GM23338 (cell line): ENCODE data around the gene MCAM. TPM values are rescaled to one million over a fixed set of nuclear protein-coding genes. Genes with fewer than 3 reads are reported as not detected.

ENCODE experiments used
- ATAC-seq: fragments of 200-7000 bp; cut with Tn5 transposase; 3 replicates; pipeline ENCODE4 v1.9.1; 2020
- DNase-seq: peaks from one replicate; pipeline ENCODE4 v3.0.0-alpha.2; 2015; ENCODE audit warnings: low spot score
- H2AFZ ChIP-seq: fragments of 200-600 bp; sonication (generic); 2 replicates; pipeline ENCODE4 v1.8.0; 2016; ENCODE audit warnings: antibody characterized with exemption, mild to moderate bottlenecking, moderate library complexity
- H3F3A ChIP-seq: fragments of 200-600 bp; sonication (generic); replicated peaks from 2 replicates; pipeline ENCODE4 v1.8.0; 2017; ENCODE audit warnings: antibody characterized with exemption, mixed run types, low read depth
- H3K27ac ChIP-seq: fragments of 200-600 bp; sonication (generic); 2 replicates; pipeline ENCODE4 v1.6.1; 2016; ENCODE audit warnings: low read depth
- H3K27me3 ChIP-seq: fragments of 200-600 bp; sonication (generic); 2 replicates; pipeline ENCODE4 v1.8.0; 2016; ENCODE audit warnings: mild to moderate bottlenecking, mixed run types, moderate library complexity; ENCODE audit not compliant: insufficient read depth
- H3K36me3 ChIP-seq: fragments of 200-600 bp; sonication (generic); 2 replicates; pipeline ENCODE4 v1.8.0; 2016; ENCODE audit warnings: mild to moderate bottlenecking; ENCODE audit not compliant: insufficient read depth
- H3K4me1 ChIP-seq: fragments of 200-600 bp; sonication (generic); 2 replicates; pipeline ENCODE4 v1.8.0; 2016; ENCODE audit warnings: mild to moderate bottlenecking, moderate library complexity; ENCODE audit not compliant: insufficient read depth
- H3K4me2 ChIP-seq: fragments of 200-600 bp; sonication (generic); 2 replicates; pipeline ENCODE4 v1.7.1; 2017; ENCODE audit warnings: mixed run types
- H3K4me3 ChIP-seq: fragments of 200-600 bp; sonication (generic); 2 replicates; pipeline ENCODE4 v1.6.1; 2016; ENCODE audit warnings: mixed run types
- H3K79me2 ChIP-seq: fragments of 200-600 bp; sonication (generic); replicated peaks from 2 replicates; pipeline ENCODE4 v1.8.0; 2017; ENCODE audit warnings: mild to moderate bottlenecking; ENCODE audit not compliant: insufficient read depth
- H3K9me2 ChIP-seq: fragments of 200-600 bp; sonication (generic); 2 replicates; pipeline ENCODE4 v1.8.0; 2017; ENCODE audit not compliant: insufficient read depth
- H4K20me1 ChIP-seq: fragments of 200-600 bp; sonication (generic); replicated peaks from 2 replicates; pipeline ENCODE4 v1.8.0; 2017; ENCODE audit warnings: mild to moderate bottlenecking; ENCODE audit not compliant: insufficient read depth
- H3K27ac Mint-ChIP-seq: 2 replicates; pipeline ENCODE4 v1.8.0; 2020; ENCODE audit warnings: inconsistent platforms, mild to moderate bottlenecking, moderate library complexity, mixed read lengths
- H3K27me3 Mint-ChIP-seq: 3 replicates; pipeline ENCODE4 v1.8.0; 2022; ENCODE audit warnings: low read depth, mild to moderate bottlenecking, moderate library complexity, mixed read lengths, inconsistent platforms; ENCODE audit not compliant: insufficient read depth, poor library complexity
- H3K36me3 Mint-ChIP-seq: 3 replicates; pipeline ENCODE4 v1.8.0; 2021; ENCODE audit warnings: low read depth, mild to moderate bottlenecking, inconsistent platforms, moderate library complexity, mixed read lengths
- H3K4me1 Mint-ChIP-seq: 3 replicates; pipeline ENCODE4 v1.8.0; 2020; ENCODE audit warnings: mild to moderate bottlenecking, inconsistent platforms, mixed read lengths
- H3K4me3 Mint-ChIP-seq: 3 replicates; pipeline ENCODE4 v1.8.0; 2021; ENCODE audit warnings: moderate library complexity, mild to moderate bottlenecking, inconsistent platforms, mixed read lengths
- H3K9me3 Mint-ChIP-seq: 3 replicates; pipeline ENCODE4 v1.8.0; 2020; ENCODE audit warnings: moderate library complexity, mild to moderate bottlenecking, inconsistent platforms, mixed read lengths
- CREB1 ChIP-seq: fragments of 250-450 bp; sonication (Bioruptor Pico); IDR thresholded peaks from 2 replicates; pipeline ENCODE4 v1.5.0; 2020; ENCODE audit warnings: low read depth, mild to moderate bottlenecking, moderate library complexity
- EZH2 ChIP-seq: fragments of 200-600 bp; sonication (generic); IDR thresholded peaks from one replicate; pipeline ENCODE4 v1.8.0; 2017; ENCODE audit warnings: antibody characterized with exemption, mild to moderate bottlenecking, low read depth; ENCODE audit not compliant: unreplicated experiment
- EZH2phosphoT487 ChIP-seq: fragments of 200-600 bp; sonication (generic); IDR thresholded peaks from one replicate; pipeline ENCODE4 v1.8.1; 2018; ENCODE audit warnings: antibody characterized with exemption; ENCODE audit not compliant: unreplicated experiment
- JUNB ChIP-seq: IDR thresholded peaks from one replicate; pipeline ENCODE4 v1.6.1; 2016; ENCODE audit warnings: antibody characterized with exemption; ENCODE audit not compliant: unreplicated experiment
- NANOG ChIP-seq: IDR thresholded peaks from 2 replicates; pipeline ENCODE4 v1.6.1; 2016; ENCODE audit warnings: antibody characterized with exemption, borderline replicate concordance
- POLR2AphosphoS5 ChIP-seq: IDR thresholded peaks from 2 replicates; pipeline ENCODE4 v1.6.1; 2016; ENCODE audit warnings: antibody characterized with exemption, low read depth
- STAT1 ChIP-seq: IDR thresholded peaks from one replicate; pipeline ENCODE4 v1.6.1; 2016; ENCODE audit warnings: antibody characterized with exemption; ENCODE audit not compliant: unreplicated experiment
- ZNF114 ChIP-seq: fragments of 250-450 bp; sonication (Bioruptor Pico); IDR thresholded peaks from 2 replicates; pipeline ENCODE4 v1.5.0; 2020; ENCODE audit warnings: mild to moderate bottlenecking, moderate library complexity
- ZNF331 ChIP-seq: fragments of 250-450 bp; sonication (Bioruptor Pico); IDR thresholded peaks from 2 replicates; pipeline ENCODE4 v1.5.0; 2020; ENCODE audit warnings: low read depth, mild to moderate bottlenecking, moderate library complexity
- polyA plus RNA-seq: library from polyadenylated mRNA; unstranded; fragments of >200 nt; fragmentation: Nextera tagmentation; extraction: Ambion mirVana; gene quantifications from 2 replicates; pipeline ENCODE4 v1.2.1, GENCODE V29; 2016
- total RNA-seq: library from RNA; depleted of rRNA; stranded (reverse); fragments of >200 nt; shearing (Covaris generic); gene quantifications from 2 replicates; pipeline ENCODE4 v1.2.3, GENCODE V29; 2014
- TF ChIP-seq, protein P1 (sequence below), 2 experiments: fragments of 200-600 bp in 1 of 2; sonication (generic) in 1 of 2; conservative IDR thresholded peaks; 2 replicates each; pipeline versions ENCODE4 v1.5.1 to v1.6.1; 2016 to 2017; ENCODE audit warnings: antibody characterized with exemption in 2 of 2, low read depth in 2 of 2, mild to moderate bottlenecking in 2 of 2, moderate library complexity in 1 of 2
- TF ChIP-seq, protein P2 (sequence below): fragments of 250-450 bp; sonication (Bioruptor Pico); IDR thresholded peaks from 2 replicates; pipeline ENCODE4 v1.5.0; 2020; ENCODE audit warnings: mild to moderate bottlenecking, moderate library complexity
- TF ChIP-seq, protein P3 (sequence below): IDR thresholded peaks from one replicate; pipeline ENCODE4 v1.6.1; 2018; ENCODE audit warnings: antibody characterized with exemption; ENCODE audit not compliant: unreplicated experiment

MCAM gene
- total and polyA plus RNA-seq, 2 experiments from 2014 or later = 8.9 to 79.5 TPM

DNA sequence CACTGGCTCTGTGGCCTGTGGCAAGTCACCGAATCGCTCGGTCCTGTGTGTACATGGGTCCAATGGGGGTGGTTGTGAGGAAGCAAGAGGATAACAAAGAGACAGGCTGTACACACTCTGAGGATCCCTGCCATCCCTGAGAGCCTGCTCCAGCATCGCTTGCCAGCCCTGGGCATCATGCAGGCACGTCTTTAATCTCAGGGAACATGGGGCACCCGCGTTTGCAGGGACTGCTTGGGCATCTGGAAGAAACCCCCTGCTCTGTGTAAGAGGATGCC lies 25.0 kb upstream of the MCAM start:
- ATAC-seq (no peak), DNase-seq (no peak)
- Mint-ChIP-seq H3K27ac (no peak overlapping the region), H3K36me3 (peaks cover 4% of the 10 kb centered on the region; the same call in 2 of the 3 replicates), H3K27me3 (peaks cover 45% of the 10 kb centered on the region), H3K4me1 (peaks cover 36% of the 10 kb centered on the region), H3K4me3 (no peak overlapping the region), H3K9me3 (no peaks in the 10 kb centered on the region)
- Histone ChIP-seq H2AFZ (no peak overlapping the region), H3K36me3 (no peaks in the 10 kb centered on the region), H3K27me3 (peaks cover 48% of the 10 kb centered on the region), H4K20me1 (no peaks in the 10 kb centered on the region), H3K9me2 (no peaks in the 10 kb centered on the region), H3K4me1 (peaks cover 32% of the 10 kb centered on the region), H3K79me2 (no peaks in the 10 kb centered on the region; the same call in 1 of the 2 replicates), H3K4me2 (no peak overlapping the region), H3K4me3 (0 out of 2 replicates have a peak overlapping the region, but pooled peaks have one; percentile 76), H3F3A (peaks cover 13% of the 10 kb centered on the region), H3K27ac (no peak overlapping the region)
- TF ChIP-seq POLR2AphosphoS5 (no peak), EZH2 (no peak), STAT1 (no peak), JUNB (no peak), EZH2phosphoT487 (no peak), ZNF114 (CRISPR knock-in tag) (no peak), ZNF331 (no peak), NANOG (no peak), CREB1 (CRISPR knock-in tag) (no peak)
- TF ChIP-seq, protein P1, sequence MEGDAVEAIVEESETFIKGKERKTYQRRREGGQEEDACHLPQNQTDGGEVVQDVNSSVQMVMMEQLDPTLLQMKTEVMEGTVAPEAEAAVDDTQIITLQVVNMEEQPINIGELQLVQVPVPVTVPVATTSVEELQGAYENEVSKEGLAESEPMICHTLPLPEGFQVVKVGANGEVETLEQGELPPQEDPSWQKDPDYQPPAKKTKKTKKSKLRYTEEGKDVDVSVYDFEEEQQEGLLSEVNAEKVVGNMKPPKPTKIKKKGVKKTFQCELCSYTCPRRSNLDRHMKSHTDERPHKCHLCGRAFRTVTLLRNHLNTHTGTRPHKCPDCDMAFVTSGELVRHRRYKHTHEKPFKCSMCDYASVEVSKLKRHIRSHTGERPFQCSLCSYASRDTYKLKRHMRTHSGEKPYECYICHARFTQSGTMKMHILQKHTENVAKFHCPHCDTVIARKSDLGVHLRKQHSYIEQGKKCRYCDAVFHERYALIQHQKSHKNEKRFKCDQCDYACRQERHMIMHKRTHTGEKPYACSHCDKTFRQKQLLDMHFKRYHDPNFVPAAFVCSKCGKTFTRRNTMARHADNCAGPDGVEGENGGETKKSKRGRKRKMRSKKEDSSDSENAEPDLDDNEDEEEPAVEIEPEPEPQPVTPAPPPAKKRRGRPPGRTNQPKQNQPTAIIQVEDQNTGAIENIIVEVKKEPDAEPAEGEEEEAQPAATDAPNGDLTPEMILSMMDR (conservative IDR thresholded peaks at IDR 0.05; ENCODE audit: low read depth in 2 of 2) = no peak
- TF ChIP-seq, protein P2, sequence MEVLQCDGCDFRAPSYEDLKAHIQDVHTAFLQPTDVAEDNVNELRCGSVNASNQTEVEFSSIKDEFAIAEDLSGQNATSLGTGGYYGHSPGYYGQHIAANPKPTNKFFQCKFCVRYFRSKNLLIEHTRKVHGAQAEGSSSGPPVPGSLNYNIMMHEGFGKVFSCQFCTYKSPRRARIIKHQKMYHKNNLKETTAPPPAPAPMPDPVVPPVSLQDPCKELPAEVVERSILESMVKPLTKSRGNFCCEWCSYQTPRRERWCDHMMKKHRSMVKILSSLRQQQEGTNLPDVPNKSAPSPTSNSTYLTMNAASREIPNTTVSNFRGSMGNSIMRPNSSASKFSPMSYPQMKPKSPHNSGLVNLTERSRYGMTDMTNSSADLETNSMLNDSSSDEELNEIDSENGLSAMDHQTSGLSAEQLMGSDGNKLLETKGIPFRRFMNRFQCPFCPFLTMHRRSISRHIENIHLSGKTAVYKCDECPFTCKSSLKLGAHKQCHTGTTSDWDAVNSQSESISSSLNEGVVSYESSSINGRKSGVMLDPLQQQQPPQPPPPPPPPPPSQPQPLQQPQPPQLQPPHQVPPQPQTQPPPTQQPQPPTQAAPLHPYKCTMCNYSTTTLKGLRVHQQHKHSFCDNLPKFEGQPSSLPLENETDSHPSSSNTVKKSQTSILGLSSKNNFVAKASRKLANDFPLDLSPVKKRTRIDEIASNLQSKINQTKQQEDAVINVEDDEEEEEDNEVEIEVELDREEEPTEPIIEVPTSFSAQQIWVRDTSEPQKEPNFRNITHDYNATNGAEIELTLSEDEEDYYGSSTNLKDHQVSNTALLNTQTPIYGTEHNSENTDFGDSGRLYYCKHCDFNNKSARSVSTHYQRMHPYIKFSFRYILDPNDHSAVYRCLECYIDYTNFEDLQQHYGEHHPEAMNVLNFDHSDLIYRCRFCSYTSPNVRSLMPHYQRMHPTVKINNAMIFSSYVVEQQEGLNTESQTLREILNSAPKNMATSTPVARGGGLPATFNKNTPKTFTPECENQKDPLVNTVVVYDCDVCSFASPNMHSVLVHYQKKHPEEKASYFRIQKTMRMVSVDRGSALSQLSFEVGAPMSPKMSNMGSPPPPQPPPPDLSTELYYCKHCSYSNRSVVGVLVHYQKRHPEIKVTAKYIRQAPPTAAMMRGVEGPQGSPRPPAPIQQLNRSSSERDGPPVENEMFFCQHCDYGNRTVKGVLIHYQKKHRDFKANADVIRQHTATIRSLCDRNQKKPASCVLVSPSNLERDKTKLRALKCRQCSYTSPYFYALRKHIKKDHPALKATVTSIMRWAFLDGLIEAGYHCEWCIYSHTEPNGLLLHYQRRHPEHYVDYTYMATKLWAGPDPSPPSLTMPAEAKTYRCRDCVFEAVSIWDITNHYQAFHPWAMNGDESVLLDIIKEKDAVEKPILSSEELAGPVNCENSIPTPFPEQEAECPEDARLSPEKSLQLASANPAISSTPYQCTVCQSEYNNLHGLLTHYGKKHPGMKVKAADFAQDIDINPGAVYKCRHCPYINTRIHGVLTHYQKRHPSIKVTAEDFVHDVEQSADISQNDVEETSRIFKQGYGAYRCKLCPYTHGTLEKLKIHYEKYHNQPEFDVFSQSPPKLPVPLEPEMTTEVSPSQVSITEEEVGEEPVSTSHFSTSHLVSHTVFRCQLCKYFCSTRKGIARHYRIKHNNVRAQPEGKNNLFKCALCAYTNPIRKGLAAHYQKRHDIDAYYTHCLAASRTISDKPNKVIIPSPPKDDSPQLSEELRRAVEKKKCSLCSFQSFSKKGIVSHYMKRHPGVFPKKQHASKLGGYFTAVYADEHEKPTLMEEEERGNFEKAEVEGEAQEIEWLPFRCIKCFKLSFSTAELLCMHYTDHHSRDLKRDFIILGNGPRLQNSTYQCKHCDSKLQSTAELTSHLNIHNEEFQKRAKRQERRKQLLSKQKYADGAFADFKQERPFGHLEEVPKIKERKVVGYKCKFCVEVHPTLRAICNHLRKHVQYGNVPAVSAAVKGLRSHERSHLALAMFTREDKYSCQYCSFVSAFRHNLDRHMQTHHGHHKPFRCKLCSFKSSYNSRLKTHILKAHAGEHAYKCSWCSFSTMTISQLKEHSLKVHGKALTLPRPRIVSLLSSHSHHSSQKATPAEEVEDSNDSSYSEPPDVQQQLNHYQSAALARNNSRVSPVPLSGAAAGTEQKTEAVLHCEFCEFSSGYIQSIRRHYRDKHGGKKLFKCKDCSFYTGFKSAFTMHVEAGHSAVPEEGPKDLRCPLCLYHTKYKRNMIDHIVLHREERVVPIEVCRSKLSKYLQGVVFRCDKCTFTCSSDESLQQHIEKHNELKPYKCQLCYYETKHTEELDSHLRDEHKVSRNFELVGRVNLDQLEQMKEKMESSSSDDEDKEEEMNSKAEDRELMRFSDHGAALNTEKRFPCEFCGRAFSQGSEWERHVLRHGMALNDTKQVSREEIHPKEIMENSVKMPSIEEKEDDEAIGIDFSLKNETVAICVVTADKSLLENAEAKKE (CRISPR knock-in tag) = no peak
- TF ChIP-seq, protein P3, sequence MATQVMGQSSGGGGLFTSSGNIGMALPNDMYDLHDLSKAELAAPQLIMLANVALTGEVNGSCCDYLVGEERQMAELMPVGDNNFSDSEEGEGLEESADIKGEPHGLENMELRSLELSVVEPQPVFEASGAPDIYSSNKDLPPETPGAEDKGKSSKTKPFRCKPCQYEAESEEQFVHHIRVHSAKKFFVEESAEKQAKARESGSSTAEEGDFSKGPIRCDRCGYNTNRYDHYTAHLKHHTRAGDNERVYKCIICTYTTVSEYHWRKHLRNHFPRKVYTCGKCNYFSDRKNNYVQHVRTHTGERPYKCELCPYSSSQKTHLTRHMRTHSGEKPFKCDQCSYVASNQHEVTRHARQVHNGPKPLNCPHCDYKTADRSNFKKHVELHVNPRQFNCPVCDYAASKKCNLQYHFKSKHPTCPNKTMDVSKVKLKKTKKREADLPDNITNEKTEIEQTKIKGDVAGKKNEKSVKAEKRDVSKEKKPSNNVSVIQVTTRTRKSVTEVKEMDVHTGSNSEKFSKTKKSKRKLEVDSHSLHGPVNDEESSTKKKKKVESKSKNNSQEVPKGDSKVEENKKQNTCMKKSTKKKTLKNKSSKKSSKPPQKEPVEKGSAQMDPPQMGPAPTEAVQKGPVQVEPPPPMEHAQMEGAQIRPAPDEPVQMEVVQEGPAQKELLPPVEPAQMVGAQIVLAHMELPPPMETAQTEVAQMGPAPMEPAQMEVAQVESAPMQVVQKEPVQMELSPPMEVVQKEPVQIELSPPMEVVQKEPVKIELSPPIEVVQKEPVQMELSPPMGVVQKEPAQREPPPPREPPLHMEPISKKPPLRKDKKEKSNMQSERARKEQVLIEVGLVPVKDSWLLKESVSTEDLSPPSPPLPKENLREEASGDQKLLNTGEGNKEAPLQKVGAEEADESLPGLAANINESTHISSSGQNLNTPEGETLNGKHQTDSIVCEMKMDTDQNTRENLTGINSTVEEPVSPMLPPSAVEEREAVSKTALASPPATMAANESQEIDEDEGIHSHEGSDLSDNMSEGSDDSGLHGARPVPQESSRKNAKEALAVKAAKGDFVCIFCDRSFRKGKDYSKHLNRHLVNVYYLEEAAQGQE = no peak
